ENCODE data around the gene EIF4E3. TPM values are rescaled to one million over a fixed set of nuclear protein-coding genes. Genes with fewer than 3 reads are reported as not detected.

EIF4E3 gene
- total and polyA plus RNA-seq, 2 of the 13 experiments (the other 11 are each of a cell fraction or from before 2014, with no cell fraction given) = 0.07 to 0.15 TPM

DNA sequence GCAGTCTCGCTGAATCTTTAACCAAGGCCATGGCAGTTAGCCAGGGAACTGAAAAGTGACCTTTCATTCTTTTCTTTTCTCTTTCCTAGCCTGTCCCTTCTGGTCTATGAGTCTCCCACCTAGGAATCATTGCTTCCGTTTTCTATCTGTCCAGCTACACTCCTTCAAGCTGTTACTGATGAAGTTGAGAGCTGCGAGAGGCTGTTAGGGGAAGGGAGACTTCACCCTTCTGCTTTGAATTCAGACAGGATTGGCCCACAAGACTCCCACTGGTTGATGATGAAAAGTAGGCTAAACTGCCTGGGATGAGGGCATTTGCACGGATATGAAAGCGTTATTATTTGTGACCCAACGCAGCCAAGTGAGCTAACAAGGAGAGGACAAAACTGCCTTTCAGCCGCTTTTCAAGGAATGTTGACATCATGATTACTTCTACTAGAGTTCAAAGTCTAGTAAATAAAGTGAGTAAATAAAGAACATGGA lies 30.2 kb downstream of the EIF4E3 start (continued):
- TF ChIP-seq PATZ1 (CRISPR knock-in tag; IDR thresholded peaks at IDR 0.05) = no peak
- no peak for TF ChIP-seq TERF1 (CRISPR knock-in tag; IDR thresholded peaks at IDR 0.05)
- no peak for TF ChIP-seq RBM39 (IDR thresholded peaks at IDR 0.05; ENCODE audit: low read depth, low read length, poor library complexity, severe bottlenecking)
- TF ChIP-seq, protein P1, sequence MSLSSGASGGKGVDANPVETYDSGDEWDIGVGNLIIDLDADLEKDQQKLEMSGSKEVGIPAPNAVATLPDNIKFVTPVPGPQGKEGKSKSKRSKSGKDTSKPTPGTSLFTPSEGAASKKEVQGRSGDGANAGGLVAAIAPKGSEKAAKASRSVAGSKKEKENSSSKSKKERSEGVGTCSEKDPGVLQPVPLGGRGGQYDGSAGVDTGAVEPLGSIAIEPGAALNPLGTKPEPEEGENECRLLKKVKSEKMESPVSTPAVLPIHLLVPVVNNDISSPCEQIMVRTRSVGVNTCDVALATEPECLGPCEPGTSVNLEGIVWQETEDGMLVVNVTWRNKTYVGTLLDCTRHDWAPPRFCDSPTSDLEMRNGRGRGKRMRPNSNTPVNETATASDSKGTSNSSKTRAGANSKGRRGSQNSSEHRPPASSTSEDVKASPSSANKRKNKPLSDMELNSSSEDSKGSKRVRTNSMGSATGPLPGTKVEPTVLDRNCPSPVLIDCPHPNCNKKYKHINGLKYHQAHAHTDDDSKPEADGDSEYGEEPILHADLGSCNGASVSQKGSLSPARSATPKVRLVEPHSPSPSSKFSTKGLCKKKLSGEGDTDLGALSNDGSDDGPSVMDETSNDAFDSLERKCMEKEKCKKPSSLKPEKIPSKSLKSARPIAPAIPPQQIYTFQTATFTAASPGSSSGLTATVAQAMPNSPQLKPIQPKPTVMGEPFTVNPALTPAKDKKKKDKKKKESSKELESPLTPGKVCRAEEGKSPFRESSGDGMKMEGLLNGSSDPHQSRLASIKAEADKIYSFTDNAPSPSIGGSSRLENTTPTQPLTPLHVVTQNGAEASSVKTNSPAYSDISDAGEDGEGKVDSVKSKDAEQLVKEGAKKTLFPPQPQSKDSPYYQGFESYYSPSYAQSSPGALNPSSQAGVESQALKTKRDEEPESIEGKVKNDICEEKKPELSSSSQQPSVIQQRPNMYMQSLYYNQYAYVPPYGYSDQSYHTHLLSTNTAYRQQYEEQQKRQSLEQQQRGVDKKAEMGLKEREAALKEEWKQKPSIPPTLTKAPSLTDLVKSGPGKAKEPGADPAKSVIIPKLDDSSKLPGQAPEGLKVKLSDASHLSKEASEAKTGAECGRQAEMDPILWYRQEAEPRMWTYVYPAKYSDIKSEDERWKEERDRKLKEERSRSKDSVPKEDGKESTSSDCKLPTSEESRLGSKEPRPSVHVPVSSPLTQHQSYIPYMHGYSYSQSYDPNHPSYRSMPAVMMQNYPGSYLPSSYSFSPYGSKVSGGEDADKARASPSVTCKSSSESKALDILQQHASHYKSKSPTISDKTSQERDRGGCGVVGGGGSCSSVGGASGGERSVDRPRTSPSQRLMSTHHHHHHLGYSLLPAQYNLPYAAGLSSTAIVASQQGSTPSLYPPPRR (CRISPR knock-in tag; IDR thresholded peaks at IDR 0.05; ENCODE audit: borderline replicate concordance) = no peak
- no peak for TF ChIP-seq AGO2 (optimal IDR thresholded peaks at IDR 0.05; ENCODE audit: low read depth, low read length)
- no peak for TF ChIP-seq PLRG1 (conservative IDR thresholded peaks at IDR 0.05)
- no peak for TF ChIP-seq ZNF7 (CRISPR knock-in tag; IDR thresholded peaks at IDR 0.05)
- peak; percentile 45 for TF ChIP-seq FOXA3 (CRISPR knock-in tag; IDR thresholded peaks at IDR 0.05)
- no peak for TF ChIP-seq FOXK2 (IDR thresholded peaks at IDR 0.05)
- no peak for TF ChIP-seq RBFOX2 (IDR thresholded peaks at IDR 0.05; ENCODE audit: low read depth, low read length)
- TF ChIP-seq TSC22D2 (CRISPR knock-in tag; IDR thresholded peaks at IDR 0.05; ENCODE audit: borderline replicate concordance) = no peak
- TF ChIP-seq E2F5 (CRISPR knock-in tag; conservative IDR thresholded peaks at IDR 0.05) = no peak
- no peak for TF ChIP-seq ZNF577 (CRISPR knock-in tag; IDR thresholded peaks at IDR 0.05; ENCODE audit: borderline replicate concordance, low read depth)

All from HepG2 (cell line).